ENCODE data around the gene CFI.

DNA sequence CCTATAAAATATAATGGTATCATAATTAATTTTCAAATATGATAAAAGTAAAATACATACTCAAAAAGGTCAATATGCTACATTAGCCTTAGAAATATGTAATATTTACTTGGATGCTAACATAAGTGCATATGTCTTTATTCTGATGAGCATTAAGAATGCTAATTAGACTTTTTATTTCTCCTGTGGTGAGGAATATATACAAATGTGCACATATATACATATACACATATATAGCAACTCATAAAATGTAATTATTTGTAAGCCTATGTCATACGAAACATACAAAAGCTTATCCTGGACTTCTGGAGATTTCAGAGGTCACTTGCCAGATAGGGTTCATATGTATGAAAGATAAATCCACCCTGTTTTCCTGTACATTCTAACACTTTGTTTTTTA is 83.0 kb downstream of the CFI start:
- TF ChIP-seq, protein P1, sequence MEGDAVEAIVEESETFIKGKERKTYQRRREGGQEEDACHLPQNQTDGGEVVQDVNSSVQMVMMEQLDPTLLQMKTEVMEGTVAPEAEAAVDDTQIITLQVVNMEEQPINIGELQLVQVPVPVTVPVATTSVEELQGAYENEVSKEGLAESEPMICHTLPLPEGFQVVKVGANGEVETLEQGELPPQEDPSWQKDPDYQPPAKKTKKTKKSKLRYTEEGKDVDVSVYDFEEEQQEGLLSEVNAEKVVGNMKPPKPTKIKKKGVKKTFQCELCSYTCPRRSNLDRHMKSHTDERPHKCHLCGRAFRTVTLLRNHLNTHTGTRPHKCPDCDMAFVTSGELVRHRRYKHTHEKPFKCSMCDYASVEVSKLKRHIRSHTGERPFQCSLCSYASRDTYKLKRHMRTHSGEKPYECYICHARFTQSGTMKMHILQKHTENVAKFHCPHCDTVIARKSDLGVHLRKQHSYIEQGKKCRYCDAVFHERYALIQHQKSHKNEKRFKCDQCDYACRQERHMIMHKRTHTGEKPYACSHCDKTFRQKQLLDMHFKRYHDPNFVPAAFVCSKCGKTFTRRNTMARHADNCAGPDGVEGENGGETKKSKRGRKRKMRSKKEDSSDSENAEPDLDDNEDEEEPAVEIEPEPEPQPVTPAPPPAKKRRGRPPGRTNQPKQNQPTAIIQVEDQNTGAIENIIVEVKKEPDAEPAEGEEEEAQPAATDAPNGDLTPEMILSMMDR (IDR thresholded peaks at IDR 0.05; ENCODE audit: insufficient read depth, low read length, poor library complexity, severe bottlenecking): no peak
- TF ChIP-seq EZH2phosphoT487 (conservative IDR thresholded peaks at IDR 0.05; ENCODE audit: low read length): no peak
